Spinal cord (tissue), 10 donors: ENCODE data around the gene PLCL1. TPM values are rescaled to one million over a fixed set of nuclear protein-coding genes. Genes with fewer than 3 reads are reported as not detected.
A peak's percentile ranks its signal among the peaks of the same experiment; 100 is the strongest.

Experiments used
- DNase-seq, 6 donors: peaks; one replicate each; pipeline versions ENCODE4 v3.0.0 to v3.0.0-alpha.2; 2013 to 2015; ENCODE audit warnings: low spot score in 6 of 6, low read depth in 4 of 6
- H3K27ac ChIP-seq: one replicate; pipeline ENCODE4 v1.5.1; 2013; ENCODE audit warnings: low read depth, low read length, control low read depth
- H3K27me3 ChIP-seq: one replicate; pipeline ENCODE4 v1.6.1; 2013; ENCODE audit warnings: low read length; ENCODE audit not compliant: control insufficient read depth, insufficient read depth
- H3K36me3 ChIP-seq: one replicate; pipeline ENCODE4 v1.6.1; 2013; ENCODE audit warnings: low read length; ENCODE audit not compliant: control insufficient read depth, insufficient read depth
- H3K4me1 ChIP-seq: one replicate; pipeline ENCODE4 v1.6.1; 2013; ENCODE audit warnings: low read length; ENCODE audit not compliant: control insufficient read depth, insufficient read depth
- H3K4me3 ChIP-seq: one replicate; pipeline ENCODE4 v1.5.1; 2013; ENCODE audit warnings: low read depth, low read length, control low read depth
- H3K9me3 ChIP-seq: one replicate; pipeline ENCODE4 v1.6.1; 2013; ENCODE audit warnings: low read length; ENCODE audit not compliant: control insufficient read depth, insufficient read depth
- WGBS: methylation state at CpG from one replicate; pipeline ENCODE4 v1.1.5; 2013; ENCODE audit warnings: missing lambda C conversion rate; ENCODE audit not compliant: insufficient coverage; 5-methylcytosine and 5-hydroxymethylcytosine counted together
- polyA plus RNA-seq, 2 donors: library from polyadenylated mRNA; unstranded; fragments of 120-200 nt; gene quantifications; one replicate each; pipeline ENCODE4 v1.2.1, GENCODE V29; 2013; ENCODE audit not compliant: insufficient read length in 2 of 2
- total RNA-seq, 2 donors: library from RNA; depleted of rRNA in 1 of 2; stranded (reverse); fragments of 120-200 nt in 1 of 2; fragments of >200 nt in 1 of 2; gene quantifications; one replicate each; pipeline versions ENCODE4 v1.2.3 to v1.2.4, GENCODE V29; 2013 to 2014
- donor health status: healthy.

PLCL1 gene
- total and polyA plus RNA-seq, 4 donors: 9.5 to 22.0 (median 13.5) TPM

DNA sequence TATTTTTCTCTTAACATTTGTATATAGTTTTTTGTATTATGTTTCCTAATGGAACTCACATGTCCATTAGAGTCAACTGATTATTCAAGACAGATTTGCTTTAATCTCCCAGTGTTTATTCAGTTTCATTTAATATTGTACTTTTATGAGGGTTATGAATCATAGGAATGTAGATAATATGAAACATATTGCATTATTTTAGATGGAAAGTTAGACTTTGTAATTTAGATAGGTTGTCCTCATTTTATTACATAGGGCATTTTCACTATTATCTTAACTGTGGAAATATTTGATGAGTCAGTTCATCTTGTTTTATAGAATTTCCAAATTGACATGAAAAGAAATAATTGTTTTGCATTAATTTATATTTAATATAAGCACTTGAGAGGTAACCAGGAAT lies 240.8 kb downstream of the PLCL1 start:
- Histone ChIP-seq H3K27ac (no peak overlapping the region), H3K9me3 (no peaks in the 10 kb centered on the region), H3K4me3 (no peak overlapping the region), H3K36me3 (no peaks in the 10 kb centered on the region), H3K4me1 (no peaks in the 10 kb centered on the region), H3K27me3 (no peaks in the 10 kb centered on the region)
- DNase-seq: no peak

DNA sequence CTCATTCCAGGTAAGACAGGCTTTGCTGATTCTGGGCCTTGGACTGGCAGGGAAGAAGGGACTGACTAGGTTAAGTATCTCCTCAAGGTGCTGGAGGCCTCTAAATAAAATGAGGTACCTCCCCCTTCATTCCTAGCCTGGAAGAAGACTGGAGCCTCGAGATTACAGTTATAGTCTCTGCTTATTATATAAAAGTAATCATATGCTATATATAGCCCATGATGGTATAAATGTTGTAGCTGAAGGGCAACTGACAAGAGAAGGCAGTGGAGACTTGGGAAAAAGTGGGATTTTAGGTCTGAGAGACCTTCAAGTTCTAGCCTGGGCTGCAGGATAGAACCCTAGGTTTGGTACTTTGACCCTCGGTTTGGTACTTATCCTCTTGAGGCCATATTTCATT lies 248.3 kb downstream of the PLCL1 start:
- H3K4me1 ChIP-seq: no peaks in the 10 kb centered on the region
- DNase-seq: no peak
- H3K9me3 ChIP-seq: no peaks in the 10 kb centered on the region
- no peak overlapping the region for H3K4me3 ChIP-seq
- H3K36me3 ChIP-seq: no peaks in the 10 kb centered on the region
- no CpG with 5 or more reads among the region's 2 CpGs for WGBS
- no peak overlapping the region for H3K27ac ChIP-seq
- no peaks in the 10 kb centered on the region for H3K27me3 ChIP-seq

DNA sequence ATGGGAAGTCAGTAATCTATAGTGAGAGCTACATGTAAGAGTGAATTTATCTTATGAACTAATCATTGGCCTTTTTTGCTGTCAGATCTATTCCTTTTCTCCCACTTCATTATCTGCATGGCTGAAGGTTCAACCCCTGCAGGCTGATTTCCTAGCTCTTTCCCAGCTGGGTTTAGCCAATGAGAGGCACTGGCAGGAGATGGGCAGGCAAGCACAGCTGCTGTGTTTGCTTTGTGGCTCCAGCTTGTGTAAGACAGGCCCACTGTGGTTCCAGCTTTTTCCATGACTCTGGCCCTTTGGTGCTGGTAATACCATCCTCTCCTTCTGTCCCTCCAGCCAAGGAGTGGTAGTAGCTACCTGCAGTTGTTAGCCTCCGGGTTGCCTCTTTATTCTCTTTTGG lies 248.8 kb downstream of the PLCL1 start:
- Histone ChIP-seq H3K36me3 (no peaks in the 10 kb centered on the region), H3K27me3 (no peaks in the 10 kb centered on the region), H3K9me3 (no peaks in the 10 kb centered on the region), H3K27ac (no peak overlapping the region), H3K4me1 (no peaks in the 10 kb centered on the region), H3K4me3 (no peak overlapping the region)
- no peak for DNase-seq
- WGBS: no CpG with 5 or more reads among the region's 1 CpG

DNA sequence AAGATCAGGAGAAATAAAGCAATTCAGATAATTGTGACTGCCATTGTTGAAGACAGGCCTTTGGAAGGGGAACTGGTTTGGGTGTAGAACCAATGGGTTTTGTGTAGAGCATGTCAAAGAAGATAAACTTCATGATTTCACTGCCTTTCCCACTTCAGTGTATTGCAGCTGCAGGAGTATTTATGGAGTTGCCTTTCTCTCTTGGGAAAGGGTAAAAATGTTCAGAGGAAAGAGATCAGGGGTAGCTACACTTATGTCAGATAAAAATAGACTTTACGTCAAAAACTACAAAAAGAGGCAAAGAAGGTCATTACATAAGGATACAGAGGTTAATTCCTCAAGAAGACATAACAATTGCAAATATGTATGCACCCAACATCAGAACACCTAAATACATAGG lies 249.4 kb downstream of the PLCL1 start:
- Histone ChIP-seq H3K4me3 (no peak overlapping the region), H3K27ac (no peak overlapping the region), H3K4me1 (no peaks in the 10 kb centered on the region), H3K27me3 (no peaks in the 10 kb centered on the region), H3K36me3 (no peaks in the 10 kb centered on the region), H3K9me3 (no peaks in the 10 kb centered on the region)
- DNase-seq: no peak
- no CpG with 5 or more reads among the region's 1 CpG for WGBS

DNA sequence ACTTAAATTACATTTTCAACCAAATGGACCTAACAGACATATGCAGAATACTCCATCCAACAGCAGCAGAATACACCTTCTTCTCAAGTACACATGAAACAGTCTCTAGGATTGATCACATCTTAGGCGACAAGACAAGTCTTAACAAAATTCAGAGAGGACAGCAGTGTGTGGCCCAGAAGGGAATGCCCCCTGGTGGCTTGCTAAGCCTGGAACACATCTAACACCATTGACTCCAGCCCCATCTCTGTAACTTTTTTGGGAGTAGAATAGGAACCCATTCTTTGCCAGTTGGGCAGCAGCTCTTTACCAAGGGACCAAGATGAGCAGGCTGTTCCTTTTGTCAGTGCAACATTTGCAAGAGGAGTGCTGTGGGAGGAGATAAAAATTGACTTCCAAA lies 249.9 kb downstream of the PLCL1 start:
- WGBS: 71% methylated on average over 1 of the region's 1 CpG
- Histone ChIP-seq H3K9me3 (no peaks in the 10 kb centered on the region), H3K27ac (no peak overlapping the region), H3K36me3 (no peaks in the 10 kb centered on the region), H3K27me3 (no peaks in the 10 kb centered on the region), H3K4me1 (no peaks in the 10 kb centered on the region), H3K4me3 (no peak overlapping the region)
- no peak for DNase-seq

DNA sequence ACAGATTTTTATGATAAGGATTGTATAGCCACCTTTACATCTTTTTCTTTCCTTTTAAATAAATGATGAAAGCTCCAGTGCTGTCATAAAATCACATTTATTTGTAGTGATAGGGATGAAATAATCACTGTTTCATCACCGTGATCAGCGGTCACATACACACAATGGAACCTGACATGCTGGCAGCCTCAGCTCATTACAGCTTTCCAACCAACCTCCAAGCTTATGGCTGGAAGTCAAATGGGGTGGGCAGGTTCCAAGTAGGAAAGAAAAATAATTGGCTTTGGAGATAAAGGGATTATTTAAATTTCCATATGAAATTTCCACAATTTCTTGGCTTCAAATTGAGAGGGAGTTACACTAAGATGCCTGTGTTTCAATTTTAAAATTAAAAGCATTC lies 251.3 kb downstream of the PLCL1 start:
- Histone ChIP-seq H3K27ac (no peak overlapping the region), H3K4me3 (no peak overlapping the region), H3K27me3 (no peaks in the 10 kb centered on the region), H3K9me3 (no peaks in the 10 kb centered on the region), H3K36me3 (no peaks in the 10 kb centered on the region), H3K4me1 (no peaks in the 10 kb centered on the region)
- DNase-seq: peak in 2 of 6 donors; percentile 54 to 78
- WGBS: no CpG with 5 or more reads among the region's 2 CpGs

DNA sequence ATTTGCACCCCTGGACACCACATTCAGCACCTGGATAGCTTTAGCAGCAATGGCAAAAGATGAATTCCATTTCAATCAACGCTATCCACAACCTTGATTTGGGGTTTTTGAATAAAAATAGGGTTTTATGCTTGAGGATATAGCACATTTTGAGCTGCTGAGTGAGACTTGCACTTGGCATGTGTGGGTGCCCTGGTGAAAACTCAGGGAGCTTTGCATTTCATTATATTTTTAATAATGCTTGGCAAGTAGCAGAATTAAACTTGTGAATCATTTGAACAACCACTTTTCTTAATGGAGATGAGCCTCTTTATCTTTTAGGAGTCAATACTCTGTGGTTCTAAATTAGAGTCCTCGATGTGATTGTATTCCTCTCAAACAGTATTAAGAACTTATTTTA lies 252.4 kb downstream of the PLCL1 start:
- Histone ChIP-seq H3K36me3 (no peaks in the 10 kb centered on the region), H3K4me1 (no peaks in the 10 kb centered on the region), H3K4me3 (no peak overlapping the region), H3K27ac (no peak overlapping the region), H3K9me3 (no peaks in the 10 kb centered on the region), H3K27me3 (no peaks in the 10 kb centered on the region)
- no CpG with 5 or more reads among the region's 2 CpGs for WGBS
- no peak for DNase-seq

DNA sequence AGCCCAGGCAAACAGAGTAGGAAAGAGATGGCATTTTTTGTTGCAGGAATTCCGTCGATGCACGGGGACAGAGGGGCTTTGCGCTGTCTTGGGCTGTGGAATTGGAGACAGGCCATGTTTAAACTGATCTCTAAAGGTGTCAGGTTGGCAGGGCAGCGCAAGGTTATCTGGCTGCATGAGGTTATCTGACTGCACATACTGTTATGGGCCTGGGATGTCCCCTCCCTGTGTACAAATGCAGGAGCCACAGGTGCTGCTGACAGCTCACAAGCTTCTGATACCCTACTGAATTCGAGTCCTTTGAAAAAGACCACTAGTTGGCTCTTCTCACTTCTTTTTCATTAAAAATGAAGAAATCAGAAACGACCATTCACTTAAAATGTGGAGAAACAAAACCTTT lies 255.4 kb downstream of the PLCL1 start:
- no peak overlapping the region for H3K4me3 ChIP-seq
- no peaks in the 10 kb centered on the region for H3K27me3 ChIP-seq
- no peak for DNase-seq
- H3K9me3 ChIP-seq: no peaks in the 10 kb centered on the region
- H3K36me3 ChIP-seq: no peaks in the 10 kb centered on the region
- WGBS: 77% methylated on average over 5 of the region's 7 CpGs
- H3K27ac ChIP-seq: no peak overlapping the region
- no peaks in the 10 kb centered on the region for H3K4me1 ChIP-seq

DNA sequence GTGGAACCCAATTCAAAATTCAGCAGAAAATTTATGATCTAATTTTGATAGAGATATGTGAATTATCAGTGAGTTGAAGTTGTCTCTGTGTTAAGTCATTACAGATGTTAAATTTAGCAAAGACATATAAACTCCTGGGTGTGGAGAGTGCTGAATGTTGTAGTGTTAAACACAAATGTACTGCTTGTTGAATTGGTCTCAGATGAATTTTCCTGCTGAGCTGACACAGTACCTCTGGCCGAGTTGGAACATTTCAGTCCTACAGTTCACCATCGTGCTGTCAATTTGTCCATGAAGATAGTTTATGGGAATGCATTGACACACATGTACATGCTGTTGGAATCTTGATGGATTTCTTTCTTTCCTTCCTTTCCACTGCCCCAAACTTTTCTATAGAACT lies 255.9 kb downstream of the PLCL1 start:
- Histone ChIP-seq H3K9me3 (no peaks in the 10 kb centered on the region), H3K36me3 (no peaks in the 10 kb centered on the region), H3K4me3 (no peak overlapping the region), H3K27me3 (no peaks in the 10 kb centered on the region), H3K27ac (no peak overlapping the region), H3K4me1 (no peaks in the 10 kb centered on the region)
- DNase-seq: no peak
- WGBS: no CpG with 5 or more reads among the region's 2 CpGs

DNA sequence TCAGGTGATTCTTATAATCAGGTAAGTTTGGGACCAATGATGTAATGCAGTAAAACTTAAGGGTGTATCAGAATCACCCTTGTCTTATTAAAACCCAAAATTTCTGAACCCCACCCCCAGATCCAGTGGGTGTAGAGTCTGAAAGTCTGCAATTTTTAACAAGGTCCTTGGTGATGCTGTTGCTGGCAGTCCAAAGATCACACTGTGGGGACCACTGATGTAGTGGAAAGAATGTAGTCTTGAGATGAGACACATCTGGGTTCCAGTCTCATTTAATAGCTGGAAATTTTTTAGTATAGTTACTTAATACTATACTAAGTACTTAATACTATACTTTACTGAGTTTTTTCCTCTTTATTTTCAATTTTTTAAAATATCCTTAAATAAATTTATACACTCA lies 258.4 kb downstream of the PLCL1 start:
- DNase-seq: no peak
- Histone ChIP-seq H3K4me3 (no peak overlapping the region), H3K27me3 (no peaks in the 10 kb centered on the region), H3K27ac (no peak overlapping the region), H3K36me3 (no peaks in the 10 kb centered on the region), H3K4me1 (no peaks in the 10 kb centered on the region), H3K9me3 (no peaks in the 10 kb centered on the region)

DNA sequence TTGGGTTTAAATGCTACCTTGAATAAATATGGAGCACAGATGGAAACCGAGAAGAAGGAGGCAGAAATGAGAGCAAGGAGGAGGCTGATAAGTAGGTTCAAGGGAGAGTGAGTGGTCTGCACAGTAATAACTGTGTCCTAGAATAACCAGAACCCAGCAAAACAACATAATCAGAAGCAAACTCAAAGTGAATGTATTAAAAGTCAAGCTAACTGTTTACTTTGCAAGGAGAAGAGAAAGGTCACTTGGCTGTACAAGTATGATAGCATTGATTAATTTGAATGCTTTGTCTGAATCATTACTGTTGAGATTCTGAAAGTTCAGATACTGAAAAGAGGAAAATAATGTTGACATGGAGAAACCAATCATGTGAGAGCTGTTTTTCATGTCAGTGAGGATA lies 258.8 kb downstream of the PLCL1 start:
- Histone ChIP-seq H3K9me3 (no peaks in the 10 kb centered on the region), H3K36me3 (no peaks in the 10 kb centered on the region), H3K27ac (no peak overlapping the region), H3K27me3 (no peaks in the 10 kb centered on the region), H3K4me3 (no peak overlapping the region), H3K4me1 (no peaks in the 10 kb centered on the region)
- no CpG with 5 or more reads among the region's 1 CpG for WGBS
- no peak for DNase-seq
